GM10248 (cell line): ENCODE data around the gene BUD23.
A peak's percentile ranks its signal among the peaks of the same experiment; 100 is the strongest.

Source experiments
- CTCF ChIA-PET: fragments of 300-600 bp; sonication (Branson Sonifier 250); formaldehyde crosslinking; extraction: SDS; loops from one replicate; lab custom pipeline; 2021; ENCODE audit warnings: antibody characterized with exemption; lab: Yijun Ruan, JAX
- POLR2A ChIA-PET: fragments of 350-650 bp; sonication (Branson Sonifier 250); formaldehyde crosslinking; extraction: SDS; loops from one replicate; lab custom pipeline; 2020; ENCODE audit warnings: antibody characterized with exemption; lab: Yijun Ruan, JAX
- DNase-seq: peaks from one replicate; pipeline ENCODE4 v3.0.0; 2012; ENCODE audit errors: extremely low spot score
- TF ChIP-seq, protein P1 (sequence below): IDR thresholded peaks from 2 replicates; pipeline ENCODE4 v1.5.1; 2012; ENCODE audit warnings: mild to moderate bottlenecking, low read depth; ENCODE audit errors: extremely low read depth, missing control alignments, control extremely low read depth

BUD23 gene, protein sequence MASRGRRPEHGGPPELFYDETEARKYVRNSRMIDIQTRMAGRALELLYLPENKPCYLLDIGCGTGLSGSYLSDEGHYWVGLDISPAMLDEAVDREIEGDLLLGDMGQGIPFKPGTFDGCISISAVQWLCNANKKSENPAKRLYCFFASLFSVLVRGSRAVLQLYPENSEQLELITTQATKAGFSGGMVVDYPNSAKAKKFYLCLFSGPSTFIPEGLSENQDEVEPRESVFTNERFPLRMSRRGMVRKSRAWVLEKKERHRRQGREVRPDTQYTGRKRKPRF

DNA sequence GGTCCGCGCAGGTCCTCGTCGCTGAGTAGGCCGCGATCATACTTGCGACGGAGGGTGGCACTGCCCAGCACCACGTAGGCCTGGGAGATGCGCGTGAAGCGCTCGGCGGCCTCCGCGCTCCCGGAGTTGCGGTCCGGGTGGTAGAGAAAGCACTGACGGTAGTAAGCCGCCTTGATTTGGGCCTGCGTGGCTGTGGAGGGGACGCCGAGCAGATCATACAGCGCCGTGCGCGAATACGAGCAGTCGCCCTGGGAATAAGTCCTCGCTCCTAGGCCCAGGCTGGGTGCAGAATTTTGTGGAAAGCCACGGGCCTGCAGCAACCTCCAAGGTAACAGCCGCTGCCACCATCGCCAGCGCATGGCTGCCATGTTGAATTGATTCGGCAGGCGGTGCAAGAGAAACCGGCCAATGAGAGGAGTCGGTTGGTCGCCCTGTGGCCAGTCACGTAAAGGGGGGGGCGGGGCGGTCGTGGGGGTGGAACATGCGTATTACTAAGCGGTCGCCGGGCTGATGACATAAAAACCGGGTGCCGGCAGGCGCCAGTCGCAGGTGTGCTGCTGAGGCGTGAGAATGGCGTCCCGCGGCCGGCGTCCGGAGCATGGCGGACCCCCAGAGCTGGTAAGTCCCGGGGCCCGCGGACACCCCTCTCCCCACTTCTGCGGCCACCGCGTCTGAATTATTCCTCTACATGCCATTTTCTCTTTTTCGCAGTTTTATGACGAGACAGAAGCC, at the start of gene BUD23, which contains the start of gene DNAJC30:
Gene BUD23, plus strand, starts transcription at position 542 of the 732 bp plus-strand sequence. Its CDS starts 29 bp downstream, at position 571.
Gene DNAJC30, minus strand, starts transcription at position 398 of the 732 bp plus-strand sequence. Its CDS starts 30 bp downstream, at position 368.
- TF ChIP-seq, protein P1, sequence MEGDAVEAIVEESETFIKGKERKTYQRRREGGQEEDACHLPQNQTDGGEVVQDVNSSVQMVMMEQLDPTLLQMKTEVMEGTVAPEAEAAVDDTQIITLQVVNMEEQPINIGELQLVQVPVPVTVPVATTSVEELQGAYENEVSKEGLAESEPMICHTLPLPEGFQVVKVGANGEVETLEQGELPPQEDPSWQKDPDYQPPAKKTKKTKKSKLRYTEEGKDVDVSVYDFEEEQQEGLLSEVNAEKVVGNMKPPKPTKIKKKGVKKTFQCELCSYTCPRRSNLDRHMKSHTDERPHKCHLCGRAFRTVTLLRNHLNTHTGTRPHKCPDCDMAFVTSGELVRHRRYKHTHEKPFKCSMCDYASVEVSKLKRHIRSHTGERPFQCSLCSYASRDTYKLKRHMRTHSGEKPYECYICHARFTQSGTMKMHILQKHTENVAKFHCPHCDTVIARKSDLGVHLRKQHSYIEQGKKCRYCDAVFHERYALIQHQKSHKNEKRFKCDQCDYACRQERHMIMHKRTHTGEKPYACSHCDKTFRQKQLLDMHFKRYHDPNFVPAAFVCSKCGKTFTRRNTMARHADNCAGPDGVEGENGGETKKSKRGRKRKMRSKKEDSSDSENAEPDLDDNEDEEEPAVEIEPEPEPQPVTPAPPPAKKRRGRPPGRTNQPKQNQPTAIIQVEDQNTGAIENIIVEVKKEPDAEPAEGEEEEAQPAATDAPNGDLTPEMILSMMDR, result peak; percentile 13
- POLR2A ChIA-PET, result interaction anchor here (1.0 kb wide), 2 partner anchors 13 to 18 kb away, joined by 3 to 5 read pairs; no protein-coding TSS in a partner anchor
- peak; percentile 99 for DNase-seq
- CTCF ChIA-PET, result interaction anchor here (0.9 kb wide), 1 partner anchor 42 kb away, joined by 3 read pairs; no protein-coding TSS in a partner anchor

DNA sequence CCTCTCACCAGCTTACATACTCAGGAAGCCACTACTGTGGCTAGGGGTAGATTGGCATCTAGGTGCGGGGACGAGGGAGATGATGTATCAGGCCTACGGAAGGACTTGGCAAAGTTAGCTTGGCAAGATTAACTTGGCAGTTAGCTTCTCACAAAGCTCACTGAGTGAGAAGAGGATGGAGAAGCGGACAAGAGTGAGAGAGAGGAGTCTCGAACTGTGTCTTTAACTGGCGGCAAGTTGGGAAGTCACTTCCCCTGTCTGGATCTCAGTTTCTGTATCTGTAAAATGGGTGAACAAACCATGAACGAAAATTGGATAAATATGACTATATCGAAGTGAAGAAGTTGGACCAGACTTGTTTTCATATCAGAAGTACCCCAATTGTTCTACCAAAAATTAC, 49.6 kb upstream of the BUD23 start:
- CTCF ChIA-PET, result interaction anchor here (1.0 kb wide), 1 partner anchor 92 kb away, joined by 3 read pairs; no protein-coding TSS in a partner anchor
- POLR2A ChIA-PET, result no interaction called here
- no peak for DNase-seq
- TF ChIP-seq, protein P1, result no peak

DNA sequence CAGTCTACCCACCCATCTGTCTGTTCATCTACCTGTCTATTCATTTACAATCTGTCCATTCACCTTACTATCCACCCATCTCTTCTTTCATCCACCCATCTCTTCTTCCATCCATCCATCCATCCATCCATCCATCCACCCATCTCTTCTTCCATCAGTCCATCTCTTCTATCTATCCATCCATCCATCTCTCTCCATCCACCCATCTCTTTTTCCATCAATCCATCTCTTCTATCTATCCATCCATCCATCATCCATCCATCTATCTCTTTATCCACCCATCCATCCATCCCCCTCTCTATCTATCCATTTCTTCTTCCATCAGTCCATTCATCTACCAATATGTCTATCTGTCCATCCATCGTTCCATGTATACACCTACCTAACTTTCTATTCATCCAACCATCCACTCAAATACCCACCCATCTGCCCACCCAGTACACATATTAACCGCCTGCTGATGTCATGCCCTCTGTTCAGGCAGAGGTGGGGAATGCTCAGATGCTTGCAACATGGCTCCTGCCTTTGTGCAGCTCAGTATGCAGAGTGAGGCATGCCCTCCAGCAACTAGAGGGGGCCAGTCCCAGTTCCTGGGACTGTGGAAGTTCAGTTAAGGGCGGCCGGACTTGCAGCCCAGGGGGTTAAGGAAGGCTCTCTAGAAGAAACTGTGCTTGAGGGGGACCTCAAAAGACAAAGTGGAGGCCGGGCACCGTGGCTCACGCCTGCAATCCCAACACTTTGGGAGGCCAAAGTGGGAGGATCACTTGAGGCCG, 47.8 kb upstream of the BUD23 start:
- TF ChIP-seq, protein P1, result no peak
- CTCF ChIA-PET, result no interaction called here
- POLR2A ChIA-PET, result no interaction called here
- DNase-seq, result no peak

DNA sequence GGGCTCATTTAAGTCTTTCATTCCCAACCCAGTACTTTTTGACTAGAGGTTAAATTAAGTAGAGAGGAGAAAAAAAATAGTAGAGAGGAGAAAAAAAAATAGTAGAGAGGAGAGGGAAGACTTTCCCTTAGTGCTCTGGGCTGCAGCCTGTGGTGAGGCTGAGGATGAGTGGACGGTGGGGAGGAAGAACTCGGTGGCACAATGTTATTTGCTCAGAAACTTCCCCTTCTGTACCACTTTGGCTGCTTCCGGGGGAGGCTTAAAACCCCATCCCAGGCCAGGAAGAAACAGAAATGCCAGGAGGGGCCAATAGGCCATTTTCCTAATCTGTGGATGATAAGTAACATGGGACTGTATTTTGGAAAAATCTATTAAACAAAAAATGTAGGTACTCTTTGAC, 44.5 kb upstream of the BUD23 start:
- POLR2A ChIA-PET, result no interaction called here
- CTCF ChIA-PET, result interaction anchor here (1.3 to 1.6 kb wide), 2 partner anchors 8 to 91 kb away, joined by 3 read pairs; no protein-coding TSS in a partner anchor
- TF ChIP-seq, protein P1, result no peak
- DNase-seq, result no peak

DNA sequence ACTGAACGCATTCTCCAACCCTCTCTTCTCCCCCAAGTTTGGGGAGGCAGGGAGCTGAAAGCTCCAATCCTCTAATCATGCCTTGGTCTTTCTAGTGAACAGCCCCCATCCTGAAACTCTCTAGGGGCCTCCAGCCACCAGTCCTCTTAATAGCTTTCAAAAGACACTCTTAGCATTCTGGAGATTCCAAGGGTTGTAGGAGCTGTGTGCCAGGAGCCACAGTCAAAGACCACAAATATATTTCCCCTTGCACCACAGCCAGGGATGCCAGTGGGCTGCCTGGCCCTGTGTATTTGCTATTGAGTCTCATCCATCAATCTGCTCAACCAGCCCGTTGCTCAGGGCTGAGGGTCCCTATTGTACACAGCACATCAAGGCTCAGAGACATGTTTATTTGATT, 40.6 kb upstream of the BUD23 start:
- POLR2A ChIA-PET, result no interaction called here

More for the DNA sequence above, 40.6 kb upstream of the BUD23 start:
- TF ChIP-seq, protein P1, result no peak
- CTCF ChIA-PET, result interaction anchor here (1.4 kb wide), 1 partner anchor 36 kb away, joined by 3 read pairs; no protein-coding TSS in a partner anchor
- DNase-seq, result no peak
